Measurements from ENCODE around the gene FUT9.

- TF ChIP-seq CTCF (conservative IDR thresholded peaks at IDR 0.05 in 1 of 2, IDR thresholded peaks at IDR 0.05 in 1 of 2; ENCODE audit: low read depth in 1 of 2, low read length in 2 of 2) (no peak), EZH2 (IDR thresholded peaks at IDR 0.05; ENCODE audit: low read length, missing control alignments) (no peak)
These were observed 170.9 kb downstream of the FUT9 start for GRCh38 chr6:96186516-96187195.
